HepG2 (cell line): ENCODE measurements around the gene PRPSAP1. TPM values are rescaled to one million over a fixed set of nuclear protein-coding genes. Genes with fewer than 3 reads are reported as not detected.

Experiments used
- AGO1 ChIP-seq: fragments of 200-400 bp; formaldehyde crosslinking; IDR thresholded peaks from 2 replicates; pipeline ENCODE4 v1.6.1; 2017; ENCODE audit warnings: mild to moderate bottlenecking, low read depth, low read length, moderate library complexity; ENCODE audit not compliant: poor library complexity, severe bottlenecking
- ASH2L ChIP-seq: fragments of 300-600, 200-600 bp; sonication (generic); IDR thresholded peaks from 2 replicates; pipeline ENCODE4 v1.7.0; 2017; ENCODE audit warnings: low read depth, mild to moderate bottlenecking, moderate library complexity, mixed read lengths, low read length; ENCODE audit not compliant: insufficient read length
- CCDC6 ChIP-seq: sonication (generic); formaldehyde crosslinking; IDR thresholded peaks from 2 replicates; pipeline ENCODE4 v1.8.1; 2022; ENCODE audit warnings: mild to moderate bottlenecking, missing genetic modification reagents, moderate library complexity
- CHCHD3 ChIP-seq: sonication (generic); formaldehyde crosslinking; IDR thresholded peaks from 2 replicates; pipeline ENCODE4 v1.8.0; 2022; ENCODE audit warnings: mild to moderate bottlenecking, missing genetic modification reagents, moderate library complexity
- ELF4 ChIP-seq: sonication (generic); formaldehyde crosslinking; IDR thresholded peaks from 2 replicates; pipeline ENCODE4 v1.5.0; 2020; ENCODE audit warnings: missing genetic modification reagents, mild to moderate bottlenecking, moderate library complexity, borderline replicate concordance
- HNRNPLL ChIP-seq: fragments of 200-400 bp; formaldehyde crosslinking; IDR thresholded peaks from 2 replicates; pipeline ENCODE4 v1.6.1; 2017; ENCODE audit warnings: mild to moderate bottlenecking, low read depth, low read length; ENCODE audit not compliant: poor library complexity, severe bottlenecking
- KIAA2018 ChIP-seq: sonication (generic); formaldehyde crosslinking; IDR thresholded peaks from 2 replicates; pipeline ENCODE4 v1.5.0; 2020; ENCODE audit warnings: mild to moderate bottlenecking, missing genetic modification reagents, borderline replicate concordance
- NPAS2 ChIP-seq: sonication (generic); formaldehyde crosslinking; IDR thresholded peaks from 2 replicates; pipeline ENCODE4 v1.8.0; 2022; ENCODE audit warnings: mild to moderate bottlenecking, missing genetic modification reagents, borderline replicate concordance
- RXRA ChIP-seq: sonication (generic); formaldehyde crosslinking; IDR thresholded peaks from 2 replicates; pipeline ENCODE4 v1.5.1; 2020; ENCODE audit warnings: missing genetic modification reagents
- SP2 ChIP-seq: sonication (generic); formaldehyde crosslinking; IDR thresholded peaks from 2 replicates; pipeline ENCODE4 v1.5.1; 2020; ENCODE audit warnings: mild to moderate bottlenecking, missing genetic modification reagents
- TBL1XR1 ChIP-seq: fragments of 150-350 bp; IDR thresholded peaks from 2 replicates; pipeline ENCODE4 v1.6.1; 2014; ENCODE audit warnings: borderline replicate concordance, low read length; ENCODE audit not compliant: partially characterized antibody
- ZBTB42 ChIP-seq: sonication (generic); formaldehyde crosslinking; IDR thresholded peaks from 2 replicates; pipeline ENCODE4 v1.5.0; 2020; ENCODE audit warnings: mild to moderate bottlenecking, missing genetic modification reagents
- ZFP36 ChIP-seq: fragments of 150-350 bp; IDR thresholded peaks from 2 replicates; pipeline ENCODE4 v1.6.1; 2018; ENCODE audit warnings: borderline replicate concordance, low read length, low read depth; ENCODE audit not compliant: partially characterized antibody
- ZFP82 ChIP-seq: sonication (generic); formaldehyde crosslinking; IDR thresholded peaks from 2 replicates; pipeline ENCODE4 v1.5.1; 2020; ENCODE audit warnings: mild to moderate bottlenecking, missing genetic modification reagents, borderline replicate concordance
- ZNF10 ChIP-seq: sonication (generic); formaldehyde crosslinking; IDR thresholded peaks from 2 replicates; pipeline ENCODE4 v1.4.0; 2020; ENCODE audit warnings: mild to moderate bottlenecking, low read depth, missing genetic modification reagents, borderline replicate concordance
- ZNF124 ChIP-seq: sonication (generic); formaldehyde crosslinking; IDR thresholded peaks from 2 replicates; pipeline ENCODE4 v1.4.0; 2020; ENCODE audit warnings: missing genetic modification reagents
- ZNF180 ChIP-seq: sonication (generic); formaldehyde crosslinking; IDR thresholded peaks from 2 replicates; pipeline ENCODE4 v1.4.0; 2020; ENCODE audit warnings: low read depth, missing genetic modification reagents, borderline replicate concordance
- ZNF224 ChIP-seq: sonication (generic); formaldehyde crosslinking; IDR thresholded peaks from 2 replicates; pipeline ENCODE4 v1.5.0; 2020; ENCODE audit warnings: mild to moderate bottlenecking, missing genetic modification reagents
- ZNF282 ChIP-seq: fragments of 450-650 bp; IDR thresholded peaks from 2 replicates; pipeline ENCODE4 v1.6.1; 2018; ENCODE audit not compliant: partially characterized antibody
- ZNF3 ChIP-seq: IDR thresholded peaks from 2 replicates; pipeline ENCODE4 v1.7.0; 2017; ENCODE audit warnings: inconsistent platforms
- ZNF350 ChIP-seq: sonication (generic); formaldehyde crosslinking; IDR thresholded peaks from 2 replicates; pipeline ENCODE4 v1.4.0; 2020; ENCODE audit warnings: mild to moderate bottlenecking, low read depth, missing genetic modification reagents, borderline replicate concordance
- ZNF747 ChIP-seq: sonication (generic); formaldehyde crosslinking; IDR thresholded peaks from 2 replicates; pipeline ENCODE4 v1.8.1; 2023; ENCODE audit warnings: missing genetic modification reagents, mild to moderate bottlenecking, borderline replicate concordance
- polyA plus RNA-seq, 8 experiments: library from polyadenylated mRNA; depleted of rRNA in 3 of 8; stranded (reverse) in 7 of 8; unstranded in 1 of 8; fragments of >200 nt; fragmentation: Illumina TruSeq in 4 of 8; extraction: Trizol in 4 of 8; gene quantifications; 2 replicates each; pipeline versions ENCODE4 v1.2.1 to v1.2.3, GENCODE V29; 2011 to 2016; ENCODE audit warnings: low read depth in 4 of 8, missing spikeins in 1 of 8, mixed read lengths in 1 of 8; ENCODE audit not compliant: insufficient read depth in 1 of 8
- total RNA-seq, 5 experiments: library from RNA; depleted of rRNA; stranded (reverse); fragments of >200 nt; fragmentation: Illumina TruSeq; extraction: Trizol; gene quantifications; 2 replicates each; pipeline ENCODE4 v1.2.3, GENCODE V29; 2016; ENCODE audit warnings: low read depth in 1 of 5

The PRPSAP1 gene
- total and polyA plus RNA-seq, 2 of the 13 experiments (the other 11 are each of a cell fraction or from before 2014, with no cell fraction given) = 91.1 to 314 TPM

- TF ChIP-seq KIAA2018 (CRISPR knock-in tag) (no peak), ZNF350 (no peak; the same call in 1 of the 2 replicates), AGO1 (peak; percentile 82), ELF4 (CRISPR knock-in tag) (no peak), SP2 (no peak), ZNF10 (CRISPR knock-in tag) (no peak), CHCHD3 (0 out of 2 replicates have a peak, but pooled peaks have one; percentile 79), ZNF180 (CRISPR knock-in tag) (no peak), ZBTB42 (CRISPR knock-in tag) (0 out of 2 replicates have a peak, but pooled peaks have one; percentile 61), ZFP36 (no peak), ZNF224 (CRISPR knock-in tag) (no peak), ZNF747 (CRISPR knock-in tag) (no peak), ZNF124 (CRISPR knock-in tag) (no peak), HNRNPLL (no peak), RXRA (CRISPR knock-in tag) (no peak; the same call in 1 of the 2 replicates), CCDC6 (CRISPR knock-in tag) (peak; percentile 76), ZNF282 (no peak), ASH2L (peak; percentile 45), NPAS2 (CRISPR knock-in tag) (no peak), TBL1XR1 (no peak), ZNF3 (CRISPR knock-in tag) (peak; percentile 28; the same call in 1 of the 2 replicates), ZFP82 (no peak)
Measured at GRCh38 chr17:76384222-76384986, 30.7 kb upstream of the PRPSAP1 start, which contains the start of gene SPHK1 (continued).
